Stimulated activated CD8-positive, alpha-beta memory T cell treated with anti-CD3 and anti-CD28 coated beads, Interleukin-15, amount 100 ng/mL, for 1 hour (primary cell): ENCODE data around the gene C5orf52.
"Not testable (repeated sequence)": the region's sequence is repeated elsewhere in the genome, so short reads cannot be mapped to it uniquely, and the experiment has no call there.

Experiments used
- DNase-seq: peaks from one replicate; pipeline ENCODE4 v3.0.0-alpha.2; 2020; ENCODE audit warnings: low read depth

Gene C5orf52

GRCh38 chr5:157670662-157671591 lies at the start of gene C5orf52:
Gene C5orf52 (plus strand): TSS chr5:157671533. CDS start chr5:157671615, 82 bp downstream.
- no peak for DNase-seq

- DNase-seq = no peak
Observed at GRCh38 chr5:157624144-157624543, 47.2 kb upstream of the C5orf52 start.

- DNase-seq = no peak
Observed at GRCh38 chr5:157626831-157627230, 44.5 kb upstream of the C5orf52 start.

GRCh38 chr5:157630341-157630740 lies 41.0 kb upstream of the C5orf52 start:
- no peak for DNase-seq

GRCh38 chr5:157640406-157641066 lies 30.8 kb upstream of the C5orf52 start:
- DNase-seq = no peak

- DNase-seq = no peak
Observed at GRCh38 chr5:157648275-157648990, 22.9 kb upstream of the C5orf52 start.

- DNase-seq = no peak
Observed at GRCh38 chr5:157649101-157649500, 22.2 kb upstream of the C5orf52 start.

- DNase-seq = no peak
Observed at GRCh38 chr5:157650991-157651611, 20.2 kb upstream of the C5orf52 start.

GRCh38 chr5:157651623-157652376 lies 19.5 kb upstream of the C5orf52 start:
- DNase-seq = peak; percentile 49

- no peak for DNase-seq
Observed at GRCh38 chr5:157652377-157652692, 19.0 kb upstream of the C5orf52 start, which contains the start of gene SOX30. Gene SOX30 (minus strand): TSS chr5:157652438. CDS start chr5:157652078, 360 bp downstream.

GRCh38 chr5:157657516-157657915 lies 13.8 kb upstream of the C5orf52 start:
- DNase-seq = no peak

- DNase-seq = no peak
Observed at GRCh38 chr5:157658893-157659292, 12.4 kb upstream of the C5orf52 start.

GRCh38 chr5:157659868-157660660 lies 11.3 kb upstream of the C5orf52 start:
- DNase-seq = no peak

- DNase-seq = no peak
Observed at GRCh38 chr5:157665467-157666070, 5.8 kb upstream of the C5orf52 start.

- no peak for DNase-seq
Observed at GRCh38 chr5:157668356-157668755, 3.0 kb upstream of the C5orf52 start.

- DNase-seq = no peak
Observed at GRCh38 chr5:157669701-157670097, 1.6 kb upstream of the C5orf52 start.

- DNase-seq = no peak
Observed at GRCh38 chr5:157671592-157672330, 428 bp downstream of the C5orf52 start.

- no peak for DNase-seq
Observed at GRCh38 chr5:157672976-157673375, 1.6 kb downstream of the C5orf52 start.

GRCh38 chr5:157674351-157674750 lies 3.0 kb downstream of the C5orf52 start:
- DNase-seq = not testable (repeated sequence)
